GM12878 (cell line): ENCODE results near the gene PEX16.

Experiments used
- CHD2 ChIP-seq: IDR thresholded peaks from 2 replicates; pipeline ENCODE4 v1.6.1; 2011; ENCODE audit warnings: low read depth, low read length, improper control_type of control experiment, borderline replicate concordance
- CREB1 ChIP-seq: IDR thresholded peaks from 2 replicates; pipeline ENCODE4 v1.6.1; 2012; ENCODE audit warnings: low read depth, mild to moderate bottlenecking, inconsistent platforms
- EP300 ChIP-seq, 2 experiments: fragments of 150-350 bp in 1 of 2; IDR thresholded peaks; 2 replicates each; pipeline ENCODE4 v1.6.1; 2011 to 2012; ENCODE audit warnings: low read depth in 2 of 2, low read length in 2 of 2, borderline replicate concordance in 1 of 2, improper control_type of control experiment in 1 of 2, inconsistent platforms in 1 of 2; ENCODE audit not compliant: control insufficient read depth in 1 of 2
- EZH2 ChIP-seq: IDR thresholded peaks from 2 replicates; pipeline ENCODE4 v1.6.1; 2012; ENCODE audit warnings: low read depth, mild to moderate bottlenecking, control low read depth, inconsistent platforms, low read length, borderline replicate concordance; ENCODE audit not compliant: control insufficient read depth
- GATAD2B ChIP-seq: fragments of 450-650 bp; conservative IDR thresholded peaks from 2 replicates; pipeline ENCODE4 v1.6.1; 2017; ENCODE audit warnings: low read depth, mild to moderate bottlenecking, moderate library complexity
- POLR2AphosphoS5 ChIP-seq: IDR thresholded peaks from 2 replicates; pipeline ENCODE4 v1.6.1; 2011; ENCODE audit warnings: mild to moderate bottlenecking, low read length, inconsistent platforms
- RAD21 ChIP-seq: IDR thresholded peaks from 2 replicates; pipeline ENCODE4 v1.6.1; 2011; ENCODE audit warnings: mild to moderate bottlenecking, low read depth, low read length, moderate library complexity; ENCODE audit not compliant: insufficient read depth
- RFX5 ChIP-seq: IDR thresholded peaks from 2 replicates; pipeline ENCODE4 v1.6.1; 2011; ENCODE audit warnings: low read depth, low read length, improper control_type of control experiment
- SRF ChIP-seq, 2 experiments: IDR thresholded peaks; 2 replicates each; pipeline ENCODE4 v1.6.1; 2011; ENCODE audit warnings: low read depth in 2 of 2, low read length in 2 of 2, mild to moderate bottlenecking in 1 of 2, moderate library complexity in 1 of 2
- TF ChIP-seq, protein P1 (sequence below): IDR thresholded peaks from 2 replicates; pipeline ENCODE4 v1.6.1; 2012; ENCODE audit warnings: low read depth, low read length, improper control_type of control experiment
- TF ChIP-seq, protein P2 (sequence below), 3 experiments: IDR thresholded peaks in 2 of 3; conservative IDR thresholded peaks in 1 of 3; 2 replicates each; pipeline ENCODE4 v1.5.1; 2011; ENCODE audit warnings: low read depth in 3 of 3, low read length in 3 of 3, mild to moderate bottlenecking in 3 of 3, control low read depth in 2 of 3, moderate library complexity in 2 of 3, inconsistent platforms in 1 of 3, mixed read lengths in 1 of 3; ENCODE audit not compliant: control insufficient read depth in 2 of 3, insufficient read depth in 1 of 3; ENCODE audit errors: extremely low read depth in 1 of 3
- TF ChIP-seq, protein P3 (sequence below): fragments of 450-650 bp; formaldehyde crosslinking; IDR thresholded peaks from 2 replicates; pipeline ENCODE4 v1.5.0; 2022; ENCODE audit warnings: mild to moderate bottlenecking, missing genetic modification characterization
- TF ChIP-seq, protein P4 (sequence below): fragments of 450-650 bp; IDR thresholded peaks from 2 replicates; pipeline ENCODE4 v1.6.1; 2017; ENCODE audit warnings: antibody characterized with exemption, mild to moderate bottlenecking, moderate library complexity

DNA sequence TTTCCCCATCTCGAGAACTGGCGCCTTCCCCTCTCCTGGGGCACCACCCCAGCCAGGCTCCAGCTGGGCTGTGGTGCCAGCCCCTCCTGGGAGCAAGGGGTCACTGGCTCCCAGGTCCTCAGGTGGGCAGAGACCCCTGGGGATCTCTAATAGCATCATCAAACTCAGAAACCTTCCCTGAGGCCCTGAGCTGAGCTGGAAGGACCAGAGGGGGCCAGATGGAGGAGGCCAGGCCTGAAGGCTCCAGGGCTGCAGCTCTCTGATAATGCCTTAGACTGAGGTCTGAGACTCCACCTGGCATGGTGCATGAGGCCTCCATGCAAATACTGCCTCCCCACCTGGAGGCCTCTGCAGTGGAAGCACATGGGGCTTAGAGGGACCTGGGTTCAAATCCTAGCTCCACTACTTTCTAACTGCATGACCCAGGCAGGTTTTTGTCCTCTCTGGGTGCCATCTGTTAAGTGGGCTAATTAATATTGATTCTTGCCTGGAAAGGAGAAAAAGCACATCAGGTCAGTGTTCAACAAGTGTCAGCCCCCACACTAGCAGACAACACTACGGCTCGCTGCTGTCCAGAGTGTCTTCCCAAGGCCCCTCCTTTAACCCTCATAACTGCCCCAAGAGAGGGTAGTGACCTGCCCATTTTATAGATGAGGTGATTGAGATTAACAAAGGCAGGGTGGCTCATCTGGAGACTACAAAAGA is 30.7 kb downstream of the PEX16 start:
- TF ChIP-seq RFX5 (no peak), GATAD2B (no peak), EP300 (IDR thresholded peaks at IDR 0.05; ENCODE audit: borderline replicate concordance in 1 of 2, control insufficient read depth in 1 of 2, low read depth in 2 of 2, low read length in 2 of 2) (no peak), RAD21 (no peak), SRF (IDR thresholded peaks at IDR 0.05; ENCODE audit: low read depth in 2 of 2, low read length in 2 of 2) (no peak), EZH2 (no peak), CHD2 (no peak), POLR2AphosphoS5 (no peak), CREB1 (no peak)
- TF ChIP-seq, protein P1, sequence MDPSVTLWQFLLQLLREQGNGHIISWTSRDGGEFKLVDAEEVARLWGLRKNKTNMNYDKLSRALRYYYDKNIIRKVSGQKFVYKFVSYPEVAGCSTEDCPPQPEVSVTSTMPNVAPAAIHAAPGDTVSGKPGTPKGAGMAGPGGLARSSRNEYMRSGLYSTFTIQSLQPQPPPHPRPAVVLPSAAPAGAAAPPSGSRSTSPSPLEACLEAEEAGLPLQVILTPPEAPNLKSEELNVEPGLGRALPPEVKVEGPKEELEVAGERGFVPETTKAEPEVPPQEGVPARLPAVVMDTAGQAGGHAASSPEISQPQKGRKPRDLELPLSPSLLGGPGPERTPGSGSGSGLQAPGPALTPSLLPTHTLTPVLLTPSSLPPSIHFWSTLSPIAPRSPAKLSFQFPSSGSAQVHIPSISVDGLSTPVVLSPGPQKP: no peak
- TF ChIP-seq, protein P2, sequence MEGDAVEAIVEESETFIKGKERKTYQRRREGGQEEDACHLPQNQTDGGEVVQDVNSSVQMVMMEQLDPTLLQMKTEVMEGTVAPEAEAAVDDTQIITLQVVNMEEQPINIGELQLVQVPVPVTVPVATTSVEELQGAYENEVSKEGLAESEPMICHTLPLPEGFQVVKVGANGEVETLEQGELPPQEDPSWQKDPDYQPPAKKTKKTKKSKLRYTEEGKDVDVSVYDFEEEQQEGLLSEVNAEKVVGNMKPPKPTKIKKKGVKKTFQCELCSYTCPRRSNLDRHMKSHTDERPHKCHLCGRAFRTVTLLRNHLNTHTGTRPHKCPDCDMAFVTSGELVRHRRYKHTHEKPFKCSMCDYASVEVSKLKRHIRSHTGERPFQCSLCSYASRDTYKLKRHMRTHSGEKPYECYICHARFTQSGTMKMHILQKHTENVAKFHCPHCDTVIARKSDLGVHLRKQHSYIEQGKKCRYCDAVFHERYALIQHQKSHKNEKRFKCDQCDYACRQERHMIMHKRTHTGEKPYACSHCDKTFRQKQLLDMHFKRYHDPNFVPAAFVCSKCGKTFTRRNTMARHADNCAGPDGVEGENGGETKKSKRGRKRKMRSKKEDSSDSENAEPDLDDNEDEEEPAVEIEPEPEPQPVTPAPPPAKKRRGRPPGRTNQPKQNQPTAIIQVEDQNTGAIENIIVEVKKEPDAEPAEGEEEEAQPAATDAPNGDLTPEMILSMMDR (IDR thresholded peaks at IDR 0.05 in 2 of 3, conservative IDR thresholded peaks at IDR 0.05 in 1 of 3; ENCODE audit: control insufficient read depth in 2 of 3, extremely low read depth in 1 of 3, insufficient read depth in 1 of 3, low read depth in 3 of 3, low read length in 3 of 3): no peak
- TF ChIP-seq, protein P3, sequence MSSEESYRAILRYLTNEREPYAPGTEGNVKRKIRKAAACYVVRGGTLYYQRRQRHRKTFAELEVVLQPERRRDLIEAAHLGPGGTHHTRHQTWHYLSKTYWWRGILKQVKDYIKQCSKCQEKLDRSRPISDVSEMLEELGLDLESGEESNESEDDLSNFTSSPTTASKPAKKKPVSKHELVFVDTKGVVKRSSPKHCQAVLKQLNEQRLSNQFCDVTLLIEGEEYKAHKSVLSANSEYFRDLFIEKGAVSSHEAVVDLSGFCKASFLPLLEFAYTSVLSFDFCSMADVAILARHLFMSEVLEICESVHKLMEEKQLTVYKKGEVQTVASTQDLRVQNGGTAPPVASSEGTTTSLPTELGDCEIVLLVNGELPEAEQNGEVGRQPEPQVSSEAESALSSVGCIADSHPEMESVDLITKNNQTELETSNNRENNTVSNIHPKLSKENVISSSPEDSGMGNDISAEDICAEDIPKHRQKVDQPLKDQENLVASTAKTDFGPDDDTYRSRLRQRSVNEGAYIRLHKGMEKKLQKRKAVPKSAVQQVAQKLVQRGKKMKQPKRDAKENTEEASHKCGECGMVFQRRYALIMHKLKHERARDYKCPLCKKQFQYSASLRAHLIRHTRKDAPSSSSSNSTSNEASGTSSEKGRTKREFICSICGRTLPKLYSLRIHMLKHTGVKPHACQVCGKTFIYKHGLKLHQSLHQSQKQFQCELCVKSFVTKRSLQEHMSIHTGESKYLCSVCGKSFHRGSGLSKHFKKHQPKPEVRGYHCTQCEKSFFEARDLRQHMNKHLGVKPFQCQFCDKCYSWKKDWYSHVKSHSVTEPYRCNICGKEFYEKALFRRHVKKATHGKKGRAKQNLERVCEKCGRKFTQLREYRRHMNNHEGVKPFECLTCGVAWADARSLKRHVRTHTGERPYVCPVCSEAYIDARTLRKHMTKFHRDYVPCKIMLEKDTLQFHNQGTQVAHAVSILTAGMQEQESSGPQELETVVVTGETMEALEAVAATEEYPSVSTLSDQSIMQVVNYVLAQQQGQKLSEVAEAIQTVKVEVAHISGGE: no peak
- TF ChIP-seq, protein P4, sequence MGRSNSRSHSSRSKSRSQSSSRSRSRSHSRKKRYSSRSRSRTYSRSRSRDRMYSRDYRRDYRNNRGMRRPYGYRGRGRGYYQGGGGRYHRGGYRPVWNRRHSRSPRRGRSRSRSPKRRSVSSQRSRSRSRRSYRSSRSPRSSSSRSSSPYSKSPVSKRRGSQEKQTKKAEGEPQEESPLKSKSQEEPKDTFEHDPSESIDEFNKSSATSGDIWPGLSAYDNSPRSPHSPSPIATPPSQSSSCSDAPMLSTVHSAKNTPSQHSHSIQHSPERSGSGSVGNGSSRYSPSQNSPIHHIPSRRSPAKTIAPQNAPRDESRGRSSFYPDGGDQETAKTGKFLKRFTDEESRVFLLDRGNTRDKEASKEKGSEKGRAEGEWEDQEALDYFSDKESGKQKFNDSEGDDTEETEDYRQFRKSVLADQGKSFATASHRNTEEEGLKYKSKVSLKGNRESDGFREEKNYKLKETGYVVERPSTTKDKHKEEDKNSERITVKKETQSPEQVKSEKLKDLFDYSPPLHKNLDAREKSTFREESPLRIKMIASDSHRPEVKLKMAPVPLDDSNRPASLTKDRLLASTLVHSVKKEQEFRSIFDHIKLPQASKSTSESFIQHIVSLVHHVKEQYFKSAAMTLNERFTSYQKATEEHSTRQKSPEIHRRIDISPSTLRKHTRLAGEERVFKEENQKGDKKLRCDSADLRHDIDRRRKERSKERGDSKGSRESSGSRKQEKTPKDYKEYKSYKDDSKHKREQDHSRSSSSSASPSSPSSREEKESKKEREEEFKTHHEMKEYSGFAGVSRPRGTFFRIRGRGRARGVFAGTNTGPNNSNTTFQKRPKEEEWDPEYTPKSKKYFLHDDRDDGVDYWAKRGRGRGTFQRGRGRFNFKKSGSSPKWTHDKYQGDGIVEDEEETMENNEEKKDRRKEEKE: no peak
